HepG2 (cell line): ENCODE results near the gene SIAH2. TPM values are rescaled to one million over a fixed set of nuclear protein-coding genes. Genes with fewer than 3 reads are reported as not detected.

Experiments used
- ATAC-seq: fragments of 200-7000 bp; cut with Tn5 transposase; 3 replicates; pipeline ENCODE4 v1.9.1; 2020; ENCODE audit warnings: mild to moderate bottlenecking, moderate library complexity
- BruUV-seq: library from RNA; stranded (reverse); fragments of 400-500 nt; replicated peaks from 2 replicates; lab custom pipeline; 2021; lab: Mats Ljungman, UMichigan
- CTCF ChIA-PET: fragments of 300-600 bp; formaldehyde crosslinking; extraction: SDS; loops from one replicate; lab custom pipeline; 2021; ENCODE audit warnings: low total read pairs, inconsistent platforms, low intra/inter-chr PET ratio; lab: Yijun Ruan, JAX
- POLR2A ChIA-PET: fragments of 350-600 bp; sonication (Branson Sonifier 250); formaldehyde crosslinking; loops from one replicate; lab custom pipeline; 2020; ENCODE audit warnings: antibody characterized with exemption, inconsistent platforms; lab: Yijun Ruan, JAX
- DNase-seq: peaks from one replicate; pipeline ENCODE4 v3.0.0-alpha.2; 2015; ENCODE audit warnings: low spot score
- FAIRE-seq: peaks from 3 replicates; lab custom pipeline; 2011; peaks lifted over from hg19 to GRCh38; lab: Jason Lieb, UNC
- H2AFZ ChIP-seq: one replicate; pipeline ENCODE4 v1.6.1; 2011; ENCODE audit warnings: low read length, inconsistent platforms
- H3K27ac ChIP-seq: fragments of 300-600 bp; 3 replicates; pipeline ENCODE4 v1.8.0; 2011; ENCODE audit warnings: mixed run types, mild to moderate bottlenecking, mixed read lengths, low read length, inconsistent platforms; ENCODE audit not compliant: insufficient read depth; ENCODE audit errors: extremely low read length
- H3K27me3 ChIP-seq, 2 experiments: fragments of 200-600 bp in 1 of 2; 2 replicates in 1 of 2; 3 replicates in 1 of 2; pipeline versions ENCODE4 v1.6.0 to v1.8.0; 2011; ENCODE audit warnings: low read length in 2 of 2, mild to moderate bottlenecking in 2 of 2, moderate library complexity in 2 of 2, inconsistent platforms in 1 of 2; ENCODE audit not compliant: insufficient read depth in 2 of 2, control insufficient read depth in 1 of 2
- H3K36me3 ChIP-seq, 2 experiments: fragments of 200-600 bp in 1 of 2; replicated peaks in 1 of 2; 2 replicates in 1 of 2; 3 replicates in 1 of 2; pipeline versions ENCODE4 v1.5.1 to v1.8.0; 2011; ENCODE audit warnings: low read length in 2 of 2, inconsistent platforms in 1 of 2; ENCODE audit not compliant: insufficient read depth in 2 of 2, control insufficient read depth in 1 of 2
- H3K4me1 ChIP-seq: 2 replicates; pipeline ENCODE4 v1.5.1; 2012; ENCODE audit warnings: low read length, inconsistent platforms; ENCODE audit not compliant: insufficient read depth
- H3K4me2 ChIP-seq: 2 replicates; pipeline ENCODE4 v1.6.0; 2011; ENCODE audit warnings: low read depth, low read length, inconsistent platforms
- H3K4me3 ChIP-seq, 3 experiments: fragments of 200-600 bp in 1 of 3; sonication (generic), shearing (Covaris generic) in 1 of 3; replicated peaks in 1 of 3; 2 replicates each; pipeline ENCODE4 v1.5.1; 2011 to 2016; ENCODE audit warnings: low read length in 3 of 3, inconsistent platforms in 2 of 3, low read depth in 2 of 3, mild to moderate bottlenecking in 2 of 3, control low read depth in 1 of 3, mixed read lengths in 1 of 3; ENCODE audit not compliant: insufficient read depth in 1 of 3
- H3K79me2 ChIP-seq: one replicate; pipeline ENCODE4 v1.6.1; 2011; ENCODE audit warnings: low read length, inconsistent platforms; ENCODE audit not compliant: insufficient read depth
- H3K9ac ChIP-seq: 2 replicates; pipeline ENCODE4 v1.6.0; 2011; ENCODE audit warnings: mild to moderate bottlenecking, low read depth, low read length, inconsistent platforms; ENCODE audit not compliant: insufficient read depth
- H3K9me3 ChIP-seq: 2 replicates; pipeline ENCODE4 v1.5.1; 2012; ENCODE audit warnings: mild to moderate bottlenecking, low read length
- H4K20me1 ChIP-seq: 2 replicates; pipeline ENCODE4 v1.6.0; 2011; ENCODE audit warnings: inconsistent platforms, mild to moderate bottlenecking, low read length, moderate library complexity; ENCODE audit not compliant: insufficient read depth
- CENPT ChIP-seq: sonication (generic); formaldehyde crosslinking; IDR thresholded peaks from 2 replicates; pipeline ENCODE4 v1.8.0; 2022; ENCODE audit warnings: low read depth, mild to moderate bottlenecking, moderate library complexity, missing genetic modification reagents
- ETS1 ChIP-seq: sonication (generic); formaldehyde crosslinking; IDR thresholded peaks from 2 replicates; pipeline ENCODE4 v1.4.0; 2020; ENCODE audit warnings: missing genetic modification reagents
- KLF6 ChIP-seq: IDR thresholded peaks from 2 replicates; pipeline ENCODE4 v1.8.0; 2016; ENCODE audit warnings: missing biosample characterization, missing genetic modification reagents
- MBD4 ChIP-seq: IDR thresholded peaks from 2 replicates; pipeline ENCODE4 v1.6.1; 2012; ENCODE audit warnings: low read length, inconsistent platforms, borderline replicate concordance
- RFXANK ChIP-seq: IDR thresholded peaks from 2 replicates; pipeline ENCODE4 v1.6.1; 2016
- SALL1 ChIP-seq: sonication (generic); formaldehyde crosslinking; IDR thresholded peaks from 2 replicates; pipeline ENCODE4 v1.8.0; 2022; ENCODE audit warnings: mild to moderate bottlenecking, missing genetic modification reagents
- U2AF1 ChIP-seq: fragments of 200-400 bp; formaldehyde crosslinking; optimal IDR thresholded peaks from 2 replicates; pipeline ENCODE3; 2017; ENCODE audit warnings: mild to moderate bottlenecking, low read depth, low read length
- ZBTB40 ChIP-seq, 2 experiments: fragments of 450-650 bp in 1 of 2; sonication (generic) in 1 of 2; formaldehyde crosslinking in 1 of 2; IDR thresholded peaks; 2 replicates each; pipeline versions ENCODE4 v1.6.1 to v1.8.0; 2016 to 2022; ENCODE audit warnings: antibody characterized with exemption in 1 of 2, mild to moderate bottlenecking in 1 of 2, missing genetic modification reagents in 1 of 2
- ZKSCAN5 ChIP-seq: sonication (generic); formaldehyde crosslinking; IDR thresholded peaks from 2 replicates; pipeline ENCODE4 v1.5.1; 2020; ENCODE audit warnings: mild to moderate bottlenecking, missing genetic modification reagents
- ZNF124 ChIP-seq: sonication (generic); formaldehyde crosslinking; IDR thresholded peaks from 2 replicates; pipeline ENCODE4 v1.4.0; 2020; ENCODE audit warnings: missing genetic modification reagents
- ZNF225 ChIP-seq: sonication (generic); formaldehyde crosslinking; IDR thresholded peaks from 2 replicates; pipeline ENCODE4 v1.4.0; 2020; ENCODE audit warnings: mild to moderate bottlenecking, missing genetic modification reagents
- ZNF432 ChIP-seq: sonication (generic); formaldehyde crosslinking; IDR thresholded peaks from 2 replicates; pipeline ENCODE4 v1.5.0; 2020; ENCODE audit warnings: missing genetic modification reagents, mild to moderate bottlenecking, borderline replicate concordance
- WGBS: methylation state at CpG from one replicate; pipeline ENCODE4 v1.1.6; 2017; ENCODE audit warnings: low lambda C conversion rate; 5-methylcytosine and 5-hydroxymethylcytosine counted together
- in situ Hi-C: cut with HindIII; loops from 2 replicates; pipeline ENCODE4 v1.10.0; 2017; ENCODE audit warnings: low pct_unique_long_range_greater_than_20kb; ENCODE audit not compliant: extremely low pct_ligation_motif_present
- intact Hi-C: fragments of 100-400 bp; cut with micrococcal nuclease; formaldehyde crosslinking; loops from one replicate; pipeline ENCODE4 v1.10.0; 2022; ENCODE audit not compliant: unreplicated experiment
- polyA plus RNA-seq, 8 experiments: library from polyadenylated mRNA; depleted of rRNA in 3 of 8; stranded (reverse) in 7 of 8; unstranded in 1 of 8; fragments of >200 nt; fragmentation: Illumina TruSeq in 4 of 8; extraction: Trizol in 4 of 8; gene quantifications; 2 replicates each; pipeline versions ENCODE4 v1.2.1 to v1.2.3, GENCODE V29; 2011 to 2016; ENCODE audit warnings: low read depth in 4 of 8, missing spikeins in 1 of 8, mixed read lengths in 1 of 8; ENCODE audit not compliant: insufficient read depth in 1 of 8
- total RNA-seq, 5 experiments: library from RNA; depleted of rRNA; stranded (reverse); fragments of >200 nt; fragmentation: Illumina TruSeq; extraction: Trizol; gene quantifications; 2 replicates each; pipeline ENCODE4 v1.2.3, GENCODE V29; 2016; ENCODE audit warnings: low read depth in 1 of 5
- TF ChIP-seq, protein P1 (sequence below): sonication (generic); formaldehyde crosslinking; IDR thresholded peaks from 2 replicates; pipeline ENCODE4 v1.8.0; 2022; ENCODE audit warnings: low read depth, missing genetic modification reagents

SIAH2 gene
- total and polyA plus RNA-seq, 2 of the 13 experiments (the other 11 are each of a cell fraction or from before 2014, with no cell fraction given) = 71.8 to 117 TPM

DNA sequence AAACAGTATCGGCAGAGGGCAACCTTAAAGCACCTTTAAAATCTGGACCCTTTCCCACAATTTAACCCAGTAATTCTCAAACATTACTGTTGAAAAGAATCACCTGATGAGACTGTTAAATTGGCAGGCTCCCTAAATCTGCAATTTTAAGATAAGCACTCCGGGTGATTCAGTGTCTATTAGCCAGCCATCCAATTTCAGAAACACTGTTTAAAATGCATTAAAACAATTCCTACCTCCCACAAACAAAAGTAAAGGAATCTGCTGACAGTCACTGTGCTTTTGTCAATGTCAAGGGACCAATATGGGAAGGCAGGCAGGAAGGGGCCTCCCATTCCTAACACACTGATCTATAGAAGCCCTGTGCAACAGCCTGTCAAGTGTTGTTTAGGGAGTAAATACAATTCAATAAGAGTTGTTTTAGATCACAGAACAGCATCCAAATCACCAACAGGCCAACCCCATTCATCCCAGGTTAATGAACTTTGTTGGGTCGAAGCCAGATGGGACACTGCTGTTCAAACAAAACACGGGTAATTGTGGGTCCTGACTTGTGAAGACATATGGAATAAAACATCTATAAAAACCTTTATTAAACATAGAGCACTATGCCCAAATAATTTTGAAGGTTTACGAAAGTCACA is 21.4 kb downstream of the SIAH2 start:
- no peaks in the 10 kb centered on the region for H3K9me3 ChIP-seq
- no peak overlapping the region for H3K4me2 ChIP-seq
- intact Hi-C loops (no loop called here), in situ Hi-C loops (no loop called here)
- ChIA-PET POLR2A (interaction anchor here (1.8 to 2.2 kb wide), 3 partner anchors 19 to 23 kb away, joined by 5 to 30 read pairs (median 8); partner anchors contain the start of gene SIAH2), CTCF (no interaction called here)
- no peaks in the 10 kb centered on the region for H3K27me3 ChIP-seq
- peaks cover 6 to 40% of the 10 kb centered on the region in 2 experiments; a peak in 4 of 5 replicates for H3K36me3 ChIP-seq
- H3K27ac ChIP-seq = peak overlapping the region; percentile 99
- no peak for ATAC-seq
- peaks cover 39% of the 10 kb centered on the region for H4K20me1 ChIP-seq
- 0 out of 2 replicates have a peak overlapping the region, but pooled peaks have one; percentile 4 for H3K9ac ChIP-seq
- DNase-seq = no peak
- no peak overlapping the region for H3K4me3 ChIP-seq
- peaks cover 100% of the 10 kb centered on the region for H3K4me1 ChIP-seq
- no peak overlapping the region for H2AFZ ChIP-seq
- 48% methylated on average over 5 of the region's 5 CpGs for WGBS
- H3K79me2 ChIP-seq = peaks cover 53% of the 10 kb centered on the region
- BruUV-seq = no TSS peak
- FAIRE-seq = no peak
- TF ChIP-seq U2AF1 = no peak
- TF ChIP-seq KLF6 (CRISPR knock-in tag) = no peak
- TF ChIP-seq CENPT = no peak
- no peak for TF ChIP-seq ETS1 (CRISPR knock-in tag)
- TF ChIP-seq, protein P1, sequence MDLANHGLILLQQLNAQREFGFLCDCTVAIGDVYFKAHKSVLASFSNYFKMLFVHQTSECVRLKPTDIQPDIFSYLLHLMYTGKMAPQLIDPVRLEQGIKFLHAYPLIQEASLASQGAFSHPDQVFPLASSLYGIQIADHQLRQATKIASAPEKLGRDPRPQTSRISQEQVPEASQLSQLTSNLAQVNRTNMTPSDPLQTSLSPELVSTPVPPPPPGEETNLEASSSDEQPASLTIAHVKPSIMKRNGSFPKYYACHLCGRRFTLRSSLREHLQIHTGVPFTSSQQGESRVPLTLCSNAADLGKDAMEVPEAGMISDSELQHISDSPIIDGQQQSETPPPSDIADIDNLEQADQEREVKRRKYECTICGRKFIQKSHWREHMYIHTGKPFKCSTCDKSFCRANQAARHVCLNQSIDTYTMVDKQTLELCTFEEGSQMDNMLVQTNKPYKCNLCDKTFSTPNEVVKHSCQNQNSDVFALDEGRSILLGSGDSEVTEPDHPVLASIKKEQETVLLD (CRISPR knock-in tag) = no peak
- TF ChIP-seq SALL1 = no peak
- no peak for TF ChIP-seq ZBTB40 (IDR thresholded peaks at IDR 0.05)
- no peak for TF ChIP-seq ZBTB40 (CRISPR knock-in tag; IDR thresholded peaks at IDR 0.05)
- no peak for TF ChIP-seq RFXANK (CRISPR knock-in tag)
- no peak for TF ChIP-seq ZNF124 (CRISPR knock-in tag)
- TF ChIP-seq ZNF225 (CRISPR knock-in tag) = no peak
- TF ChIP-seq MBD4 = 0 out of 2 replicates have a peak, but pooled peaks have one; percentile 32
- TF ChIP-seq ZNF432 (CRISPR knock-in tag) = no peak
- no peak for TF ChIP-seq ZKSCAN5
